Dedifferentiated amniotic fluid mesenchymal stem cell (primary cell): ENCODE measurements around the gene OTOGL.
A peak's percentile ranks its signal among the peaks of the same experiment; 100 is the strongest.
"Not testable (repeated sequence)": the region's sequence is repeated elsewhere in the genome, so short reads cannot be mapped to it uniquely, and the experiment has no call there.

Source experiments
- DNase-seq: peaks from one replicate; pipeline ENCODE4 v3.0.0-alpha.2; 2016; ENCODE audit errors: extremely low spot score

OTOGL gene

GRCh38 chr12:80099259-80099658 is at the start of gene OTOGL:
Gene OTOGL, plus strand, starts transcription at chr12:80099537. Its CDS starts 109,895 bp downstream, at chr12:80209432.
- no peak for DNase-seq

GRCh38 chr12:80050236-80050635 is 49.1 kb upstream of the OTOGL start:
- no peak for DNase-seq

- DNase-seq = peak; percentile 91
Measured at GRCh38 chr12:80053051-80053790, 46.1 kb upstream of the OTOGL start.

- DNase-seq = no peak
Measured at GRCh38 chr12:80056232-80056631, 43.1 kb upstream of the OTOGL start.

GRCh38 chr12:80056845-80057244 is 42.5 kb upstream of the OTOGL start:
- no peak for DNase-seq

GRCh38 chr12:80058586-80058985 is 40.8 kb upstream of the OTOGL start:
- no peak for DNase-seq

GRCh38 chr12:80059102-80059501 is 40.2 kb upstream of the OTOGL start:
- DNase-seq = no peak

- DNase-seq = no peak
Measured at GRCh38 chr12:80059875-80060274, 39.5 kb upstream of the OTOGL start.

- peak; percentile 79 for DNase-seq
Measured at GRCh38 chr12:80064269-80064668, 35.1 kb upstream of the OTOGL start.

GRCh38 chr12:80064951-80065350 is 34.4 kb upstream of the OTOGL start:
- DNase-seq = no peak

- DNase-seq = no peak
Measured at GRCh38 chr12:80068173-80068572, 31.2 kb upstream of the OTOGL start.

- not testable (repeated sequence) for DNase-seq
Measured at GRCh38 chr12:80083892-80084614, 15.3 kb upstream of the OTOGL start.

- no peak for DNase-seq
Measured at GRCh38 chr12:80086025-80086424, 13.3 kb upstream of the OTOGL start.

GRCh38 chr12:80087486-80088213 is 11.7 kb upstream of the OTOGL start:
- DNase-seq = no peak

GRCh38 chr12:80100591-80100990 is 1.3 kb downstream of the OTOGL start:
- DNase-seq = no peak

GRCh38 chr12:80101126-80101525 is 1.8 kb downstream of the OTOGL start:
- DNase-seq = no peak

GRCh38 chr12:80107221-80107620 is 7.9 kb downstream of the OTOGL start:
- no peak for DNase-seq

GRCh38 chr12:80116735-80117134 is 17.4 kb downstream of the OTOGL start:
- DNase-seq = no peak

- DNase-seq = no peak
Measured at GRCh38 chr12:80118565-80119324, 19.4 kb downstream of the OTOGL start.

- DNase-seq = no peak
Measured at GRCh38 chr12:80120994-80121393, 21.7 kb downstream of the OTOGL start.

- DNase-seq = no peak
Measured at GRCh38 chr12:80121661-80122060, 22.3 kb downstream of the OTOGL start.
